Liver (tissue), 3 donors: Measurements from ENCODE around the gene BCL2L11.

Experiments used
- GABPA ChIP-seq, 2 donors: IDR thresholded peaks in 1 of 2; conservative IDR thresholded peaks in 1 of 2; 2 replicates each; pipeline ENCODE4 v1.6.1; 2016; ENCODE audit warnings: antibody characterized with exemption in 2 of 2, mild to moderate bottlenecking in 1 of 2, moderate library complexity in 1 of 2
- HNF4A ChIP-seq, 2 donors: conservative IDR thresholded peaks; 2 replicates each; pipeline ENCODE4 v1.6.1; 2016; ENCODE audit warnings: antibody characterized with exemption in 2 of 2, mild to moderate bottlenecking in 2 of 2
- RXRA ChIP-seq, 2 donors: IDR thresholded peaks; 2 replicates each; pipeline ENCODE4 v1.6.1; 2017 to 2018; ENCODE audit warnings: antibody characterized with exemption in 2 of 2, mild to moderate bottlenecking in 1 of 2
- TAF1 ChIP-seq: conservative IDR thresholded peaks from 2 replicates; pipeline ENCODE4 v1.6.1; 2016; ENCODE audit warnings: antibody characterized with exemption, mild to moderate bottlenecking
- TF ChIP-seq, protein P1 (sequence below): IDR thresholded peaks from 2 replicates; pipeline ENCODE4 v1.6.1; 2016; ENCODE audit warnings: antibody characterized with exemption, mild to moderate bottlenecking
- TF ChIP-seq, protein P2 (sequence below): fragments of 150-350 bp; IDR thresholded peaks from 2 replicates; pipeline ENCODE4 v1.5.1; 2017; ENCODE audit warnings: improper control_type of control experiment, low read depth, low read length; ENCODE audit not compliant: missing input control
- TF ChIP-seq, protein P3 (sequence below): IDR thresholded peaks from 2 replicates; pipeline ENCODE4 v1.6.1; 2016; ENCODE audit warnings: antibody characterized with exemption
- TF ChIP-seq, protein P4 (sequence below): IDR thresholded peaks from 2 replicates; pipeline ENCODE4 v1.6.1; 2016; ENCODE audit warnings: antibody characterized with exemption
- donor health status: healthy.
- donor health status: healthy.

DNA sequence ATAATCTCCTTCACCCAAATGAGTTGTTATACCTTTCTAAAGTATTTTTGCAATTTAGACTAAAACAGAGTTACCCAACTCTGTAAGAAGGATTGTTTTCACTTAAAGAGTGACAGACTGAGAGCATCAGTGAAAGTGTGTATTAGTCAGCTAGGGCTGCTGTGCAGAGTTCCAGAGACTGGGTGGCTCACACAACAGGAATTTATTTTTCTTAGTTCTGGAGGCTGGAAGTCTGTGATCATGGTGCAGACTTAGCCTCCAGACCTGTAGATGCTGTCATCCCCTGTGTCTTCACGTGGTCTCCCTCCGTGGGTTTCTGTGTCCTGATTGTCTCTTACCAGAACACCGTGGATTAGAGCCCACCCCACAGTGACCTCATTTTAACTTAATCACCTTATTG, 40.0 kb downstream of the BCL2L11 start:
- no peak for TF ChIP-seq HNF4A (conservative IDR thresholded peaks at IDR 0.05)
- TF ChIP-seq, protein P1, sequence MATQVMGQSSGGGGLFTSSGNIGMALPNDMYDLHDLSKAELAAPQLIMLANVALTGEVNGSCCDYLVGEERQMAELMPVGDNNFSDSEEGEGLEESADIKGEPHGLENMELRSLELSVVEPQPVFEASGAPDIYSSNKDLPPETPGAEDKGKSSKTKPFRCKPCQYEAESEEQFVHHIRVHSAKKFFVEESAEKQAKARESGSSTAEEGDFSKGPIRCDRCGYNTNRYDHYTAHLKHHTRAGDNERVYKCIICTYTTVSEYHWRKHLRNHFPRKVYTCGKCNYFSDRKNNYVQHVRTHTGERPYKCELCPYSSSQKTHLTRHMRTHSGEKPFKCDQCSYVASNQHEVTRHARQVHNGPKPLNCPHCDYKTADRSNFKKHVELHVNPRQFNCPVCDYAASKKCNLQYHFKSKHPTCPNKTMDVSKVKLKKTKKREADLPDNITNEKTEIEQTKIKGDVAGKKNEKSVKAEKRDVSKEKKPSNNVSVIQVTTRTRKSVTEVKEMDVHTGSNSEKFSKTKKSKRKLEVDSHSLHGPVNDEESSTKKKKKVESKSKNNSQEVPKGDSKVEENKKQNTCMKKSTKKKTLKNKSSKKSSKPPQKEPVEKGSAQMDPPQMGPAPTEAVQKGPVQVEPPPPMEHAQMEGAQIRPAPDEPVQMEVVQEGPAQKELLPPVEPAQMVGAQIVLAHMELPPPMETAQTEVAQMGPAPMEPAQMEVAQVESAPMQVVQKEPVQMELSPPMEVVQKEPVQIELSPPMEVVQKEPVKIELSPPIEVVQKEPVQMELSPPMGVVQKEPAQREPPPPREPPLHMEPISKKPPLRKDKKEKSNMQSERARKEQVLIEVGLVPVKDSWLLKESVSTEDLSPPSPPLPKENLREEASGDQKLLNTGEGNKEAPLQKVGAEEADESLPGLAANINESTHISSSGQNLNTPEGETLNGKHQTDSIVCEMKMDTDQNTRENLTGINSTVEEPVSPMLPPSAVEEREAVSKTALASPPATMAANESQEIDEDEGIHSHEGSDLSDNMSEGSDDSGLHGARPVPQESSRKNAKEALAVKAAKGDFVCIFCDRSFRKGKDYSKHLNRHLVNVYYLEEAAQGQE: no peak
- no peak for TF ChIP-seq TAF1
- TF ChIP-seq, protein P2, sequence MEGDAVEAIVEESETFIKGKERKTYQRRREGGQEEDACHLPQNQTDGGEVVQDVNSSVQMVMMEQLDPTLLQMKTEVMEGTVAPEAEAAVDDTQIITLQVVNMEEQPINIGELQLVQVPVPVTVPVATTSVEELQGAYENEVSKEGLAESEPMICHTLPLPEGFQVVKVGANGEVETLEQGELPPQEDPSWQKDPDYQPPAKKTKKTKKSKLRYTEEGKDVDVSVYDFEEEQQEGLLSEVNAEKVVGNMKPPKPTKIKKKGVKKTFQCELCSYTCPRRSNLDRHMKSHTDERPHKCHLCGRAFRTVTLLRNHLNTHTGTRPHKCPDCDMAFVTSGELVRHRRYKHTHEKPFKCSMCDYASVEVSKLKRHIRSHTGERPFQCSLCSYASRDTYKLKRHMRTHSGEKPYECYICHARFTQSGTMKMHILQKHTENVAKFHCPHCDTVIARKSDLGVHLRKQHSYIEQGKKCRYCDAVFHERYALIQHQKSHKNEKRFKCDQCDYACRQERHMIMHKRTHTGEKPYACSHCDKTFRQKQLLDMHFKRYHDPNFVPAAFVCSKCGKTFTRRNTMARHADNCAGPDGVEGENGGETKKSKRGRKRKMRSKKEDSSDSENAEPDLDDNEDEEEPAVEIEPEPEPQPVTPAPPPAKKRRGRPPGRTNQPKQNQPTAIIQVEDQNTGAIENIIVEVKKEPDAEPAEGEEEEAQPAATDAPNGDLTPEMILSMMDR: no peak
- TF ChIP-seq RXRA (IDR thresholded peaks at IDR 0.05): no peak
- TF ChIP-seq, protein P3, sequence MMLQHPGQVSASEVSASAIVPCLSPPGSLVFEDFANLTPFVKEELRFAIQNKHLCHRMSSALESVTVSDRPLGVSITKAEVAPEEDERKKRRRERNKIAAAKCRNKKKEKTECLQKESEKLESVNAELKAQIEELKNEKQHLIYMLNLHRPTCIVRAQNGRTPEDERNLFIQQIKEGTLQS: no peak
- TF ChIP-seq, protein P4, sequence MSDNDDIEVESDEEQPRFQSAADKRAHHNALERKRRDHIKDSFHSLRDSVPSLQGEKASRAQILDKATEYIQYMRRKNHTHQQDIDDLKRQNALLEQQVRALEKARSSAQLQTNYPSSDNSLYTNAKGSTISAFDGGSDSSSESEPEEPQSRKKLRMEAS: no peak
- TF ChIP-seq GABPA (IDR thresholded peaks at IDR 0.05 in 1 of 2, conservative IDR thresholded peaks at IDR 0.05 in 1 of 2): no peak
